ENCODE results near the gene MUC4. TPM values are rescaled to one million over a fixed set of nuclear protein-coding genes. Genes with fewer than 3 reads are reported as not detected.

Gene MUC4
- total and polyA plus RNA-seq, 10 of the 15 experiments (the other 5 are each of a cell fraction or from before 2014, with no cell fraction given) = 0.02 to 0.46 (median 0.27) TPM; not detected in 4

- no peak for TF ChIP-seq POU2F2 (IDR thresholded peaks at IDR 0.05; ENCODE audit: borderline replicate concordance, low read depth, low read length)
- TF ChIP-seq ZNF24 (IDR thresholded peaks at IDR 0.05) = no peak
- TF ChIP-seq NFYB (IDR thresholded peaks at IDR 0.05; ENCODE audit: insufficient read depth, low read depth, low read length) = no peak
Observed at GRCh38 chr3:195731356-195731905, 80.3 kb downstream of the MUC4 start (continued).

GRCh38 chr3:195729476-195730251, 82.1 kb downstream of the MUC4 start:
- Histone ChIP-seq H3K79me2 (ENCODE audit: control insufficient read depth, insufficient read depth, low read length) (no peaks in the 10 kb centered on the region), H3K27ac (ENCODE audit: control insufficient read depth, insufficient read depth) (no peak overlapping the region), H3K4me1 (ENCODE audit: control insufficient read depth, insufficient read depth, low read length) (no peaks in the 10 kb centered on the region), H3K27me3 (replicated peaks in 1 of 2; ENCODE audit: control insufficient read depth in 2 of 2, insufficient read depth in 2 of 2, low read length in 1 of 2) (no peaks in the 10 kb centered on the region), H3K4me2 (ENCODE audit: control insufficient read depth, insufficient read depth) (no peak overlapping the region), H3K9ac (ENCODE audit: control insufficient read depth, insufficient read depth, low read length) (no peak overlapping the region), H3K36me3 (ENCODE audit: control insufficient read depth in 2 of 2, insufficient read depth in 2 of 2, low read length in 1 of 2) (no peaks in the 10 kb centered on the region), H3K4me3 (no peak overlapping the region), H2AFZ (ENCODE audit: control insufficient read depth, low read depth, low read length) (no peak overlapping the region), H3K9me3 (replicated peaks; ENCODE audit: control insufficient read depth, insufficient read depth, low read length) (no peaks in the 10 kb centered on the region), H4K20me1 (ENCODE audit: control insufficient read depth, insufficient read depth) (no peaks in the 10 kb centered on the region)
- ATAC-seq (no peak), FAIRE-seq (no peak), DNase-seq (ENCODE audit: low read depth, low spot score) (no peak)
- intact Hi-C loops (cut with micrococcal nuclease; ENCODE audit: unreplicated experiment) (no loop called here), in situ Hi-C loops (cut with MboI) (loop anchor here (5.0 kb wide), 1 partner anchor 112 kb away; no protein-coding TSS in a partner anchor)
- SMC1A ChIA-PET (ENCODE audit: uncharacterized antibody, unreplicated experiment) = interaction anchor here (0.9 kb wide), 1 partner anchor 121 kb away, joined by 3 read pairs; no protein-coding TSS in a partner anchor
- CTCF ChIA-PET = no interaction called here
- RAD21 ChIA-PET (ENCODE audit: unreplicated experiment) = no interaction called here
- no TSS peak for BruUV-seq (replicated peaks)
- POLR2A ChIA-PET = interaction anchor here (0.6 kb wide), 2 partner anchors 12 to 868 kb away, joined by 3 to 5 read pairs; no protein-coding TSS in a partner anchor
- WGBS (ENCODE audit: insufficient coverage, insufficient replicate concordance, low lambda C conversion rate, missing lambda C conversion rate) = 51% methylated on average over 18 of the region's 18 CpGs
- TF ChIP-seq POLR2AphosphoS2 (IDR thresholded peaks at IDR 0.05; ENCODE audit: low read depth, low read length) (no peak), IKZF2 (IDR thresholded peaks at IDR 0.05) (no peak), ZBTB4 (CRISPR knock-in tag; IDR thresholded peaks at IDR 0.05) (no peak), ELK1 (IDR thresholded peaks at IDR 0.05; ENCODE audit: low read depth, low read length) (no peak), JUNB (IDR thresholded peaks at IDR 0.05) (no peak), SKIL (IDR thresholded peaks at IDR 0.05; ENCODE audit: low read depth, poor library complexity, severe bottlenecking) (no peak), CHD4 (IDR thresholded peaks at IDR 0.05) (no peak), RB1 (IDR thresholded peaks at IDR 0.05; ENCODE audit: borderline replicate concordance) (no peak), CREB1 (IDR thresholded peaks at IDR 0.05; ENCODE audit: low read depth) (no peak), RUNX3 (IDR thresholded peaks at IDR 0.05; ENCODE audit: low read length) (no peak), HDAC2 (IDR thresholded peaks at IDR 0.05) (no peak)

Measured in GM12878 (cell line).